ENCODE data around the gene ALG1.
A peak's percentile ranks its signal among the peaks of the same experiment; 100 is the strongest.
"Not testable (repeated sequence)": the region's sequence is repeated elsewhere in the genome, so short reads cannot be mapped to it uniquely, and the experiment has no call there.

Gene ALG1

GRCh38 chr16:5071681-5072333, at the start of gene ALG1:
ALG1 (plus strand) TSS chr16:5071843; CDS start chr16:5071850, 7 bp downstream.
- DNase-seq (ENCODE audit: low spot score) = peak; percentile 91

- DNase-seq (ENCODE audit: low spot score) = no peak
Measured at GRCh38 chr16:5022521-5022920, 49.1 kb upstream of the ALG1 start.

GRCh38 chr16:5024632-5025031, 47.0 kb upstream of the ALG1 start:
- peak; percentile 13 for DNase-seq (ENCODE audit: low spot score)

DNA sequence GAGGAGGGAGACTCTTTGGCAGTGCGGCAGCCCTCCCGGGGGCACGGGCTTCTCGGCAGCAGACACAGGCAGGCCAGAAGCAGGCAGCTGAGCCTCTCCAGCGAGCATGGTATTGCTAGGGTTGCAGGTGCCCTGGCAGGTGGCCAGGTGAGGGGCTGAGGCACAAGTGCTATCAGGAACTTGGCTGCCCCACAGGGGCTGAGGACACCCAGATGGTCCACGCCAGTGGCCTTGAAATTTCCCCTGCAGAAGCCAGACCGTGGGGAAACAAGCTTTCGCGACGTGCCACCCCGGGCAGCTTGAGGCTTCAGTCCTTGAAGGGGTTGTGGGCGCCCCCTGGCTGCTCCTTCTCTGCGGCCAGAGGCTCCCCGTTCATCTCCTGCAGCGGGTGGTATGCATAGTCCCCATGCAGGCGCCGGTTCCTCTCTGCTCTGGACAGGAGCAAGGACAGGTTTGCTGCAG, 46.4 kb upstream of the ALG1 start:
- DNase-seq (ENCODE audit: low spot score) = no peak

- no peak for DNase-seq (ENCODE audit: low spot score)
Measured at GRCh38 chr16:5026664-5027063, 45.0 kb upstream of the ALG1 start.

GRCh38 chr16:5027086-5027485, 44.6 kb upstream of the ALG1 start:
- no peak for DNase-seq (ENCODE audit: low spot score)

DNA sequence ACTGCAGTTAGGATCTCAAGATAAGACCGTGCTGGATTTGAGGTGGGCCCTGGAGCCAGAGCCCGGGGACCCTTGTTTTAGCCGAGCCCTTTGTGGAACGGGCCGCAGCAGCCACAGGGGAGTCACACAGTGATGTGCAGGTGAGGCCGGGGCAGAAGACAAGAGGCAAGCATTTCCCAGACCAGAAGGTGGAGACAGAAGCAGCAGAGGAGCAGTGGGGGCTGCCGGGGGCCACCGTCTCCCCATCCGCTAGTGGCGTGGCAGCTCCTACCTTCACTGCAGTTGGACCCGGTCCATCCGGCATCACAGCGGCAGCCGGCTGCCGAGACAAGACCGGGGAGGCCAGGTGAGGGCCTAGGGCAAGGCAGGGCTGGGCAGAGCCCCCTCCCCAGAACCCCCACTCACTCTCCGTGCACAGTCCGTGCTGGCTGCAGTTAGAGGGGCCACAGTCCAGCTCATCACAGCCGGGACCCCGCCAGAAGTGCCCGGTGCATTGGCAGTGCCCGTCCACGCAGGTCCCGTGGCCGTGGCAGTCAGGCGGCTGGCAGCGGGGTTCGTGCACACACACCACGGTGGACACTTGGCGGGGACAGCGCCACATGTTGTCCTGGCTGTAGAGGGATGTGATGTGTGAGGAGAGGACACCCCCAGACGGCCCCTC, 43.9 kb upstream of the ALG1 start:
- no peak for DNase-seq (ENCODE audit: low spot score)

DNA sequence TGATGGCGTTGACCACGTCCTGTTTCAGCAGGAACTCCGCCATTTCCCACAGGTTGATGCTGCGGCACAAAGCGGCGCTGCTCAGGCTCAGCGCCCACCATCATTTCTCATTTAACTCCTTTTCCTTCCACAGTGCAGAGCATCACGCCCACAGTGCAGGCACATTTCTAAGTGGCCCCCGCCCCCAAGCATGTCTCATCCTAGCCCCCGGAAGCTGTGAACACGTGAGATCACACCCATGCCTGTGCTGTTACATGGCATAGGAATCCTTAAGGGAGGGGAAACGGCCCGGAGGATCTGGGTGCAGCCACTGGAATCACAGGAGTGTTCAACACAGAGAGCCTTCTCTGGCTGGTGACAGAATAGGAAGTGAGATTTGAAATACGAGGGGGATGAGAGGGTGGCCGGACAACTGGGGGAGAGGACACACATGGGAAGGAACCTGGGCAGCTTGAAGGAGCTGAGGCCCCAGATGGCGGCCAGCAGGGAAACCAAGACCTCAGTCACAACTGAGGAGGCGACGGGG, 42.6 kb upstream of the ALG1 start:
- DNase-seq (ENCODE audit: low spot score) = no peak

GRCh38 chr16:5030251-5030870, 41.3 kb upstream of the ALG1 start:
- DNase-seq (ENCODE audit: low spot score) = no peak

DNA sequence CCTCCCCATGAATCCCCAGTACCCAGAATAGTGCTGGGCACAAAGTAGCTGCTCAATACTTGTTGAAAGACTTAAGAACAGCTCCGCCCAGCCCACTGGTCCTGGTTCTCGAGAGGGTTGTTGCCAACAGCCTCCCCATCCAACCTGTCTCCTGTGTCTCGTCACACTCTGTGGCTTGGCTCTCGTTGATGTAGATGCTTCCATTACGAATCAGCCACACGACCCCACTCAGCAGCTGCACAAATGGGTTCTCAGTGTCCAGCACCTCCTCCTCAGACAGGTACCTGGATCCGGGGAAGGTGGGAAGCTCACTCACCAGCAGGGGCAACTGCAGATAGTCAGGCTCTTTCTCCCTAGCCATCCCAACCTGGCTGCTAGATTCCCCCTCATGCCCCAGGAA, 40.0 kb upstream of the ALG1 start:
- DNase-seq (ENCODE audit: low spot score) = no peak

DNA sequence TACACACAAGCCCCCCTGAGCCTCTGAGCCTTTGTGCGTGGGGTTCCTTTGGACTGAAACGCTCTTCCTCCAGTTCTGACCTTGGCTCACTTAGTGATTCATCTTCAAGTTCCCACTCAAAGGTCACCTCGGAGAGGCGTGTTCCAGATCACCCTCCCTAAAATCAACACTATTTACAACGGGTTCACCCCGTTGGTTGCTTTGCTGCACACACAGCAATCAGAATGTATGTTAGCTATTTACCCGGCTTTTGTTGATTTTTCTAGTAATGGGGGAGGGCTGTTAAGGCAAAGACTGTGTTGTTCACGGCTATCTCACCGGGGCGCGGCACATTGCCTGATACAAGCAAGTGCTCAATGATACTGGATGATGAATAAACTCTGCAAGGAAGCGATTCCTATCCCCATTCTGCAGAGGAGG, 38.9 kb upstream of the ALG1 start:
- no peak for DNase-seq (ENCODE audit: low spot score)

- DNase-seq (ENCODE audit: low spot score) = peak; percentile 77
Measured at GRCh38 chr16:5033256-5034166, 38.1 kb upstream of the ALG1 start, which contains the start of gene NAGPA. NAGPA (minus strand) TSS chr16:5033935; CDS start chr16:5033914, 21 bp downstream.

DNA sequence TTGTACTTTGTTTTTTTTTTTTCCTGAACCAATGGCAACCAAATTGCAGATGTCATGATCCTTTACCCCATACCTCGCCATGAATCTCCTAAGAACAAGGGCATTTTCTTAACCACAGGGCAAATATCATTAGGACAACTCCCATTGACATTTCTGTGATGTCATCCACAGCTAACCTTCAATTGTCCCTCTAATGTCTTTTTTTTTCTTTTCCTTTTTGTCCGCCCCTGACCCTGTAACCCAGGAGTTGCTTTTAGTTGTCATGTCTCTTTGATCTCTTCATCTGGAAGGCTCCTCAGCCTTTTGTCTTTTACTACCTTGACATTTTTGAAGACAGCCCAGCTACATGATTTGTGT, 37.5 kb upstream of the ALG1 start:
- DNase-seq (ENCODE audit: low spot score) = no peak

DNA sequence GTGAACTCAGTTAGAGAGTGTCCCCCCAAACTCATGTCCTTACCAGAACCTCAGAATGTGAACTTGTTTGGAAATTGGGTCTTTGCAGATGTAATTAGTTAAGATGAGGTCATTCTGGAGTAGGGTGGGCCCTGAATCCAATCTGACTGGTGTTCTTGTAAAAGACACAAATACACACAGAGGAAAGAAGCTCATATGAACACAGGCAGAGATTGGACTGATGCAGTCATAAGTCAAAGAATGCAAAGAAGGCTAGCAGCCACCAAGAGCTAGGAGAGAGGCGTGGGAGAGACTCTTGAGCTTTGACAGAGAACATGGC, 35.8 kb upstream of the ALG1 start:
- DNase-seq (ENCODE audit: low spot score) = no peak

DNA sequence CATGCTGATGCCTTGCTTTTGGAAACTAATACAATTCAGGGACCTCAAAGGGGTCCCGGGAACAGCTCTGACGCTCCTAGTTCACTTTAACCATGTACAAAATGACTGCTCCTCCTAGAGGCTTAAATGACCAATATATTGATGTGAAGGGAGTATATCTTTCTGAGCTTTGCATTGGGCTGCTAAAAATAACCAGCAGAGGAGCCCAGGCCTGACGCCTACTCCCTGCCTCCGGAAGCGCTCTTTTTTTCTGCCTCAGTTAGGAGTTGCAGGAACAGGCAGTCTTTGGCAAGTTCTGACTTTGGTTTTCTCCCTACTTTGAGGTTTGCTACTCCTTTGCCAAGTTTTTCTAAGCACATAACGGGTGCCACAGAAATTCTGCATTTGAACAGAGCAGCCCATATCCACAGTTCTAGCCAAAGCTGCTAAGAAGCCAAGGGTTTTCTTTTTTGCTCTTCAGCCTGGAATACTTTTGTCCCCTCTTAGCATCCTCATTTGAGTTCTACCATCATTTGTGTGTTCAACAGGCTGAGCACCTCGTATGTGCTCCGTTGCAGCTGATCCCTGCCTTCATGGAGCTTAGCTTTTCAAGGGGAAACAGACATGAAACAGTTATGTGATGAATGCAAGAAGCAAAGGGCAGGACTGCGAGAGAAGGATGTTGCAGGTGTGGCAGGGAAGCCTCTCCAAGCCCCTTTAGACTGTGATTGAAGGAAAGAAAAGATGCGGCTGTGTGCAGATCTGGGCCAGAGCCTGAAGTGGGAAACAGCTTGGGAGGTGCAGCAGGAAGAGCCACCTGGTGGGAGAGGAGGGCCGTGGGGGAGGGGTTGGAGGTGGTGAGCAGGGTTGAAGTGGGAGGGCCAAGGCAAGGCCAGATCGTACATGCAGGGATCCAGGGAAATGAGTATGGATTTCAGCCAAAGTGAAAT, 35.2 kb upstream of the ALG1 start:
- DNase-seq (ENCODE audit: low spot score) = no peak

DNA sequence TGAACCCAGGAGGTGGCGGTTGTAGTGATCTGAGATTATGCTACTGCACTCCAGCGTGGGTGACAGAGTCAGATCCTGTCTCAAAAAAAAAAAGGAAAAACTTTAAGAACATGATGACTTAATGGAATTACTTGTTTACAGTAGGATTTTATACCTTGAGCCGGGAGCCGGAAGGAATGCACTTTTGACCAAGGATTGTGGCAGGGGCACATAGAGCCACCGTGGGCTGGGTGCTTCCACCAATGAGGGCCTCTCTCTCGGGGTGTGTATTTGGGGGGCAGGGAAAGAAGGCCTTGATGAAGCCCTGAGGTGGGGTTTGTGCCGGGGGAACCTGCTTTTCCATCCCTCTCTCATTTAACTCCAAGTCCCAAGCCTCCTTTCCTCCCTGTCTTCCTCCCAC, 31.2 kb upstream of the ALG1 start:
- no peak for DNase-seq (ENCODE audit: low spot score)

DNA sequence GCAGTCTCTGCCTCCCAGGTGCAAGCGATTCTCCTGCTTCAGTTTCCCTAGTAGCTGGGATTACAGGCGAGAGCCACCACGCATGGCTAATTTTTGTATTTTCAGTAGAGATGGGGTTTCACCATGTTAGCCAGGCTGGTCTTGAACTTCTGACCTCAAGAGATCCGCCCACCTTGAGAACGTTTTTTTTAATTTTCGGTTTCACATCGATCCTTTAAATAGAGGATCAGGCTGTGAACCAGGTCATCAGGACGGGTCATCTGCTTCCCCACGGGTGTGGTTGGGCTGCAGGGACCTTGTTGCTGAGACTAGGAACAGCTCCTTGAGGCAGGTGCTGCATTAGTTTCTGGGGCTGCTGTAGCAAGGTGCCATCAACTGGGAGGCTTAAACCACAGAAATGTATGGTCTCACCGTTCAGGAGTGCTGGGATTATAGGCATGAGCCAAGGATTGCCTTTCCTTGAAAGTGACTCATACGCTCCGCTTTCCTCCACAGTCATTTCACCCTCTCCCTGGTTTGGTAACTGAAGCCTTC, 30.0 kb upstream of the ALG1 start:
- DNase-seq (ENCODE audit: low spot score) = no peak

- DNase-seq (ENCODE audit: low spot score) = no peak
Measured at GRCh38 chr16:5042574-5043171, 29.0 kb upstream of the ALG1 start.

DNA sequence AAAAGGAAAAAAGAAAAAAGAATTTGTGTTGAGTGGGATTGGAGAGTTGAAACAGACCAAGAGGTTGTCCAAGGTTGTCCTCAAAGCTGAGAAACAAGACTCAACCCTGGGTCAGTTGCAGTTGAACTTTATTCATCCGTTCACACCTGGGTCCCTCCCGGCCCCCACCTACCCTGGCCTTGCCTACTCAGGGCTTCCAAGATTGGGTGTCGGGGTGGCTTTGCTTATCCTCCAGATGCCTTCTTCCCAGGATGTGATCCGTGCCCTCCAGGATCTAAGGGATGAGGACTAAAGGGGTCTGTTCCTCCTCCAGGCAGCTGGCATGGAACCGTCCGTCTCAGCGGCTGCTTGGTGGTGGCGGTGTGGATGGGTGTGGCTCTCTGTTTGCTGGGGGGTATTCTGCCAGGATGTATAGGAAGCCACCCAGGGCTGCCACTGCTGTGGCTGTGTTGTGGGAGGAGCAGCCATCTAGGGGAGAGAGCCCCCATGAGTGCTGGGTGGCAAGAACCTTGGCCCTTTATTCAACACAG, 27.6 kb upstream of the ALG1 start:
- no peak for DNase-seq (ENCODE audit: low spot score)

- DNase-seq (ENCODE audit: low spot score) = not testable (repeated sequence)
Measured at GRCh38 chr16:5044581-5044980, 27.1 kb upstream of the ALG1 start.

Measured in hematopoietic multipotent progenitor cell treated with erythropoietin and hydrocortisone succinate and interleukin-3 and kit ligand, for 15 days (in vitro differentiated cells).